Stimulated activated CD4-positive, alpha-beta T cell treated with anti-CD3 and anti-CD28 coated beads, Interleukin-2, amount 100 ng/mL, for 24 hours (primary cell): ENCODE data around the gene CCDC78.

Source experiments
- DNase-seq, 2 donors: peaks; one replicate each; pipeline ENCODE4 v3.0.0-alpha.2; 2020

The CCDC78 gene

DNA sequence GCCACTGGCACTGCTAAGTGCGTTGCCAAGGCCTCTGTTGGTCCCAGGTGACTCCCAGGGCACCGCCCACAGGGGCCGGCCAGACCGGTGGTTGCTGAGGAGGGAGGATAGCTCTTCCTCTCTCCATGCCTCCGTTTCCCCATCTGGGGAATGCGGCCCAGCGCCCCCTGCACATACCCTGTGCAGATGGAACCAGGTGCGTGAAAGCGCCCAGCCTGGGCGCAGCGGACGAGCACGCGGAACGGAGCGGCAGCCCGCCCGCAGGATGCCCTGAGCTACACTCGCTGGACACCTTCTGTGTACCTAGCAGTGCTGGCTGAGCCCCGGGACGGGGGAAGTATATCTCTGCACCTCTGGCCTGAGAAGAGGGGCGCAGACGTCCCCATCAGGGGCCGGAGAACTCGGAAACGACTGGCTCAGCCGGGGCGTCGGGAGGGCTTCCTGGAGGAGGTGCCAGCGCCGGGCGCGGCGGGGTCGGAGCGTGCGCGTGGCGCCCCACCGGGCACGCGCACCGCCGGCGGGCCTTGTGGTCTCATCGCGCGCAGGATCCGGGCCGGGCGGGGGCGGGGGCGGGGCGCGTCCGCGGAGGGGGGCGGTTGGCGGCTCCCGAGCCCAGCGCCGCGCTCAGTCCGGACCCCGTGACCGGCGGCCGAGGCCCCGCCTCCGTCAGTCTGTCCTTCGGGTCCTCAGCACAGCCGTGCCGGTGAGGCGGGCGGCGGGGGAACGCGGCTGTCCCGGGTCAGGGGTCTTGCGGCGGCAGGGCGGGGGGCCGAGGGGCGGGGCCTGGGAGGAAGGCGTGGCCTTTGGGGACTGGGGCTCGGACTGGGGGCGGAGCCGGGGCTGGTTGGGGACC, at the start of gene CCDC78, which contains the start of gene HAGHL:
Gene CCDC78 (minus strand): TSS at position 6 of the 853 bp plus-strand sequence. CDS start 76 bp downstream, outside the sequence.
Gene HAGHL (plus strand): TSS at position 669 of the 853 bp plus-strand sequence. CDS start 404 bp downstream, outside the sequence.
- peak; percentile 66 to 76 for DNase-seq

DNA sequence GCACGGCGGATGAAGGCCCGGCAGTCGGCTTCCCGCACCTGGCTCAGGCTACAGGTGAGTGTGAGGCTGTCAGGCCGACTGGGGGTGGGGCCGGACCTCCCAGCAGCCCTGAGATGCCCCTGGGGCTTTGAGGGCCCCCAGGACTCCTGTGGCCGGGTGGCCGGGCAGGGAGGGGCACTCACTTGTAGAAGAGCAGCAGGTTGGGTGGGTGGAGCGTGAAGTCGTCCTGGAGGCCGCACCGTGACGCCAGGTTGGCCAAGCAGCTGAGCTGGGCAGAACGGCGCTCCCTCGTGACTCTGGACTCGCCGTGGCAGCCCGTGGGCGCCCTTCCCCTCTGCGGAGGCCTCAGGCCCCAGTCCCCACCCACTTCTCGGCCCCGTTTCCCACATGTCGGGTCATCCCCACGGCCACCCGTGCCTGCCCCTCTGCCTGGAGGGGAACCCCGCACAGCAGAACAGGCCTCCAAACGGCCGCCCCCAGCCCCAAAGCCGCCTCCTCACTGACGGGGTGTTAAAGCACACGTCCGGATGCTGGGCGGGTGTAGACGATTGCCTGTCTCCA, 49.1 kb upstream of the CCDC78 start:
- DNase-seq: no peak

DNA sequence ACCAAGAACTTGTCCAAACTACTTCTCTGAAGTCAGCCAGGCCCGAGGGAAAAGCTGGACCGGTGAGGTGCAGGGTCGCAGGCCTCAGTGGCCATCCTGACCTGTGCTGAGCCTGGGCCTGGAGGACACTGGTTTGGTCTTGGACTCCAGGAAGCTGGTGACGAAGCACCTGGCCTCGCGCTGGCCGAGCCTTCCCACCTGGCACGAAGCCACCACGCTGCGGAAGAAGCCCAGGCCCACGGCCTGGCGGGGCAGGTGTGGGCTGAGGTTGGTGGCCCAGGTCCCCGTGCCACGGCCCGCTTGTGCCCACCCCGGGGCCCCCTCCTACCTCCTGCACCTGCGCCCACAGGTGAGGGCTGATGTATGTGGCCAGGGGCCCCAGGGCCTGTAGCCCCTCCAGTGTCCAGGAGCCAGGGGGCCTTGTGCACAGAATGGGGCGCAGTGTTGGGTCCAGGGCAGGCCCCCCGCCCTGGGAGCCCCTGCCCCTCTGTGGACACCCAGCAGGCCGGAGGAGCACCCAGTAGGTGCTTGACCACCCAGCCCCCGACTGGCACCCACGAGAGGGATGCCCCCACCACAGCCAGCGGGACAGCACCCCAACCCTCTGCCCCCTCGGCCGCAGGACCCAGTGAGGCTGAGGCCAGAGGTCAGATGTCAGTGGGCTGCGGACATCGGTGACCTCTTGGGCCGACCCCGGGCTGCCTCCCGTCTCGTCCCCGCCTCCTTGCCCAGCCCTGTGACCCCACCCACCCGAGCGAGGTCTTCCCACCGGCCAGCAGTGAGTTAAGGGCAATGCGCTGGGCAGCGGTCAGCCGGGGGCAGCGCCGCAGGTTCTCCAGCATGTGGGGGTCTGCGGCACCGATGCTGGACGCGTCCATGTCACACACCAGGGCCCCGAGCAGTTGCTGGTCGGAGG, 48.1 kb upstream of the CCDC78 start:
- no peak for DNase-seq

DNA sequence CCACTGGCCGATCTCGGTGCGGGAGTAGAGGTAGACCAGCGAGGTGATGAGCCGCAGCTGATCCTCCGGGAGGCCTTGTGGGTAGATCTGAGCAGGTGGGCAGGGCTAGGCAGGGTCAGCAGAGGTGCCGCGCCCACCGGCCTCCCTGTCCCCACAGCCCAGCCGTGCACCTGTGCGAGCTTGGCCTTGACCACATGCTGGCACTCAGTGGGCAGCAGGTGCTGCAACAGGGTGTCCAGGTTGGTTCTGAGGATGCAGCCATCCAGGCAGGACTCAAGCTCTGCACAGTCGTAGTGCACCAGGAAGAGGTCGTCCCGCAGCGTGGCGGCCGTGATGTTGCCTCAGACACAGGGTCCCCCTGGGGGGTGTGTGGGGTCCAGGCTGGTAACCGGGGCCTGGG, 46.7 kb upstream of the CCDC78 start:
- no peak for DNase-seq

DNA sequence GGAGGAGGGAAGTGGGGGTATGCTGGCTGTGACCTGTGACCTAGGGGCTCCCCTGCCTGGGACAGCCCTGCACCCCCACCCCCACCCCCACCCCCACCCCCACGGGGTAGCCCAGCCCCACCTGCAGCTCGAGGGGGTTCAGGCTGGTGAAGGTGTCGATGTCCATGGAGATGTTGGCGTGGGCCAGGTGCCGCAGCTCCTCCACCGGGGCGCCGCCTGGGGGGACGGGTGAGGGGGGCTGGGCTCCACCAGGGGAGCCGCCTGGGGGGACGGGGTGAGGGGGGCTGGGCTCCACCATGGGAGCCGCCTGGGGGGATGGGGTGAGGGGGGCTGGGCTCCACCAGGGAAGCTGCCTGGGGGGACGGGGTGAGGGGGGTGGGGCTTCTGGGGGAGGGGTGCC, 44.2 kb upstream of the CCDC78 start:
- no peak for DNase-seq

DNA sequence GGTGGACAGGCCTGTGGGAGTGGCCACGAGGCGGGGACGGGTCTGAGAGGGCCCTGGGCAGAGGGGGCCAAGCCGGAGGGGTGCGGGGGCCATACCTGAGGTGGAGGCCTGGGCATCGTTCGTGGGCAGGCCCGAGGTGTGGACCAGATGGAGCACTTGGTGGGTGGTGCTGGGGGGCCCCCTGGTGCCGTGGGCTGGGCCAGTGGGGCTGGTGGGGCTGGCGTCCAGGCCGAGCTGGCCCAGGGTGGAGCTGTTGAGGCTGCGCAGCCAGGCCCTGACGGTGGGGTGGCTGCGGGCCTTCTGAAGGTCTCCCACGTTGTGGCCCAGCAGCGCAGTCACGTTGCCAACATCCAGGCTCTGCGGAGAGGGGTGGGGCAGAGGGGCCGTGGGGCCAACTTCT, 43.7 kb upstream of the CCDC78 start:
- no peak for DNase-seq

DNA sequence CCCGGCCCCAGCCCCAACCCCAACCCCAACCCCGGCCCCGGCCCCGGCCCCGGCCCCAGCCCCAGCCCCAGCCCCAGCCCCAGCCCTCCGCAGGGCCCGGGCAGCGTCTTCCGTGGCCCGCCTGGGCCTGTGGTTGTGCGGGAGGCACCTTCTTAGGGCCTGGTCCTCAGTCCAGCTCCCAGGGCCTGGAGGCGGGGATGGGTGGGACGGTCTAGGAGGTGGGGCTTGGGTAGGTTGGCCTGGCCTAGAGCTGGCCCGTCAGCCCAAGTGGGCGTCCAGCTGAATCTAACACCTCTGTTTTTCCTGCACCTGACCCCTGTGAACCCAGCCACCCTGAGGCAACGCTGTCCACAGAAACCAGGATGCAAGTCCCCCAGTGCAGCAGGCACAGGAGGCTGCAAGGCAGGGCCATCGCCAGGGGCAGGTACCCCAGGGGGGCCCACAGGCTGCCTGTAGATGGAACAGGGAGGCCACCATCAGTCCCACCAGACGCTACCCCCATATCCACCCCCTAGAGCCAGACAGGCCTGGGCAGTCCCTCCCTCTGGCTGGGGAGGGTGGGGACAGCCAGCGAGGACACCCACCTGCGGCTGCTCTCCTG, 43.0 kb upstream of the CCDC78 start:
- DNase-seq: no peak

DNA sequence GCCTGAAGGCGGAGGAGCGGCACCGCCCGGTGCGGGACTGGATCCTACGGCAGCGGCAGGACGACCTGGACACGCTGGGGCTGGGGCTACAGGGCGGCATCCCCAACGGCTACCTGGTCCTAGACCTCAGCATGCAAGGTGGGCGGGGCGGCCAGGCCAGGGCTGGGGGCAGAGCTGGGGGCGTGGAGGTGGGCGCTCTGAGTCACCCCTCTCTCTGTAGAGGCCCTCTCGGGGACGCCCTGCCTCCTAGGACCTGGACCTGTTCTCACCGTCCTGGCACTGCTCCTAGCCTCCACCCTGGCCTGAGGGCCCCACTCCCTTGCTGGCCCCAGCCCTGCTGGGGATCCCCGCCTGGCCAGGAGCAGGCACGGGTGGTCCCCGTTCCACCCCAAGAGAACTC, 42.2 kb upstream of the CCDC78 start:
- DNase-seq: no peak

DNA sequence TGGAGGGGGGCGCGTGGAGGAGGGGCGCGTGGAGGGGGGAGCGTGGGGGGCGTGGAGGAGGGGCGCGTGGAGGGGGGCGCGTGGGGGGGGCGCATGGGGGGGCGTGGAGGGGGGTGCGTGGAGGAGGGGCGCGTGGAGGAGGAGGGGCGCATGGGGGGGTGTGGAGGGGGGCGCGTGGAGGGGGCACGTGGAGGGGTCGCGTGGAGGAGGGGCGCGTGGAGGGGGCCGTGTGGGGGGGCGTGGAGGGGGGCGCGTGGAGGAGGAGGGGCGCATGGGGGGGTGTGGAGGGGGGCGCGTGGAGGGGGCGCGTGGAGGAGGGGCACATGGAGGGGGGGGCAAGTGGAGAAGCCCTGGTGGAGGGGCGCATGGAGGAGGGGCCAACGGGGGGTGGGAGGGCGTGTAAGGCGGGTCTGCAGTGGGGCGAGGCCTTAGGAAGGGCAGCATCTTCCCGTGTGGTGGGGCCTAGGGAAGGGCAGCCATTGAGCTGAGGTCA, 41.5 kb upstream of the CCDC78 start:
- DNase-seq: no peak

DNA sequence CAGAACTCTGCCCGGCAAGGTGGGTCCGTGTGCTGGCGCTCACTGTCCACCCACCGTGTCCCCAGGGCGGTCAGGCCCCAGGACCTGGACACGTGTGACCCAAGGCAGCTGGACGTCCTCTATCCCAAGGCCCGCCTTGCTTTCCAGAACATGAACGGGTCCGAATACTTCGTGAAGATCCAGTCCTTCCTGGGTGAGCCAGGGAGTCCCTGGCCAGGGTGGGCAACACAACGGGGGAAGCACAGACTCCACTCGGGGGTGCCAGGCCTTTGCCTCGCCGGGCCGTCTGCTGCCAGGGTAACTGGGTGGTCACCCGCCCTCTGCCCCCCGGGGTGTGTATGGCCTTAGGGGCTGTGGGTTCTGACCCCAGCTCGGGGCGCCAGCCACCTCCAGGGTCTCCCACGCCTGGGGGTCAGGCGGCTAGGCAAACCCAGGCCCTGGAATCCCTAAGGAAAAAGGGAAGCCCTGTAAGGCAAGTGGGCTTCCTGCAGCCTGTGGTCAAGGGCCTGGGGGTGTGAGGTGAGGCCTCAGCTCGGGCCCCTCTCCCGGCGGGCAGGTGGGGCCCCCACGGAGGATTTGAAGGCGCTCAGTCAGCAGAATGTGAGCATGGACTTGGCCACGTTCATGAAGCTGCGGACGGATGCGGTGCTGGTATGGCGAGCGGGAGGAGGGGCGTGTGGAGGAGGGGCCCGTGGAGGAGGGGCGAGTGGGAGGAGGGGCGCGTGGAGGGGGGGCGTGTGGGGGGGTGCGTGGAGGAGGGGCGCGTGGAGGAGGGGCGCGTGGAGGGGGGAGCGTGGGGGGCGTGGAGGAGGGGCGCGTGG, 40.8 kb upstream of the CCDC78 start:
- DNase-seq: no peak

DNA sequence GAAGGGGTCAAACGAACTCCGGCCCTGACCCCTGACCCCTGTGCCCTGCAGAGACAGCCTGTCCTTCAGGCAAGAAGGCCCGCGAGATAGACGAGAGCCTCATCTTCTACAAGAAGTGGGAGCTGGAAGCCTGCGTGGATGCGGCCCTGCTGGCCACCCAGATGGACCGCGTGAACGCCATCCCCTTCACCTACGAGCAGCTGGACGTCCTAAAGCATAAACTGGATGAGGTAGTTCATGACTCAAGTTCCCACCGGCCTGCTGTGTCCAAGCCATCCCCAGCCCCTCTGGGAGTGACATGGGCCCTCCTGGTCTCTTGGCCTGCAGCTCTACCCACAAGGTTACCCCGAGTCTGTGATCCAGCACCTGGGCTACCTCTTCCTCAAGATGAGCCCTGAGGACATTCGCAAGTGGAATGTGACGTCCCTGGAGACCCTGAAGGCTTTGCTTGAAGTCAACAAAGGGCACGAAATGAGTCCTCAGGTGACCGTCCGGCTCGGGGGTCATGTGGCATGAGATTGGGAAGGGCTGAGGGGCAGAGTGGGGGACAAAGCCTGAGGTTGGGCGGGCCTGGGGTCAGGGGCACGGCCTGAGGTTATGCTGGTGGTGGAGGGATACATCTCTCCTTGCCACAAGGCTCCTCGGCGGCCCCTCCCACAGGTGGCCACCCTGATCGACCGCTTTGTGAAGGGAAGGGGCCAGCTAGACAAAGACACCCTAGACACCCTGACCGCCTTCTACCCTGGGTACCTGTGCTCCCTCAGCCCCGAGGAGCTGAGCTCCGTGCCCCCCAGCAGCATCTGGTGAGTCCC, 40.0 kb upstream of the CCDC78 start:
- no peak for DNase-seq

DNA sequence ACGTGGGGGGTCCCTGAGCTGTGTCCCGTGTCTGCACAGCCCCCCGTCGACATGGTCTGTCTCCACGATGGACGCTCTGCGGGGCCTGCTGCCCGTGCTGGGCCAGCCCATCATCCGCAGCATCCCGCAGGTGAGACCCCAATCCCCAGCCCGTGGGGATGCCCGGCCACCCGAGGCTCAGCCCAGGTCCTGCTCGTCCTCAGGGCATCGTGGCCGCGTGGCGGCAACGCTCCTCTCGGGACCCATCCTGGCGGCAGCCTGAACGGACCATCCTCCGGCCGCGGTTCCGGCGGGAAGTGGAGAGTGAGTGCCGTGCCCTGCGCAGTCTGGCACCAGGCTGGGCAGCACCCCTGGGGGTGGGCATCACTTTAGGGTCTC, 39.2 kb upstream of the CCDC78 start:
- no peak for DNase-seq

DNA sequence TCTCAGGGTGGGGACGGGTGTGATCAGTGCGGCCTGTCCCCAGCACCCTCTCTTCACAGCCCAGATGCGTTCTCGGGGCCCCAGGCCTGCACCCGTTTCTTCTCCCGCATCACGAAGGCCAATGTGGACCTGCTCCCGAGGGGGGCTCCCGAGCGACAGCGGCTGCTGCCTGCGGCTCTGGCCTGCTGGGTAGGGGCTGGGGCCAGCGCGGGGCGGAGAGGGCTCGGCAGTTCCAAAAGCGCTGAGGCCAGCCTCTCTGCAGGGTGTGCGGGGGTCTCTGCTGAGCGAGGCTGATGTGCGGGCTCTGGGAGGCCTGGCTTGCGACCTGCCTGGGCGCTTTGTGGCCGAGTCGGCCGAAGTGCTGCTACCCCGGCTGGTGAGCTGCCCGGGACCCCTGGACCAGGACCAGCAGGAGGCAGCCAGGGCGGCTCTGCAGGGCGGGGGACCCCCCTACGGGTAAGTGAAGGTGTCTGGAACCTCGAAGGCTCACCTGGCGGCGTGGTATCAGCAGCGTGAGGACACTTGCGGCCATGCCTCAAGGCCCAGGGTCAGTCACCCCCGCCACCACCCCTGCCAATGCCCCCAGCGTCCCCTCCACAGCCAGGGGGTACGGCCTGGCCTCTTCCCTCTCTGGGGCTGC, 38.7 kb upstream of the CCDC78 start:
- DNase-seq: no peak

DNA sequence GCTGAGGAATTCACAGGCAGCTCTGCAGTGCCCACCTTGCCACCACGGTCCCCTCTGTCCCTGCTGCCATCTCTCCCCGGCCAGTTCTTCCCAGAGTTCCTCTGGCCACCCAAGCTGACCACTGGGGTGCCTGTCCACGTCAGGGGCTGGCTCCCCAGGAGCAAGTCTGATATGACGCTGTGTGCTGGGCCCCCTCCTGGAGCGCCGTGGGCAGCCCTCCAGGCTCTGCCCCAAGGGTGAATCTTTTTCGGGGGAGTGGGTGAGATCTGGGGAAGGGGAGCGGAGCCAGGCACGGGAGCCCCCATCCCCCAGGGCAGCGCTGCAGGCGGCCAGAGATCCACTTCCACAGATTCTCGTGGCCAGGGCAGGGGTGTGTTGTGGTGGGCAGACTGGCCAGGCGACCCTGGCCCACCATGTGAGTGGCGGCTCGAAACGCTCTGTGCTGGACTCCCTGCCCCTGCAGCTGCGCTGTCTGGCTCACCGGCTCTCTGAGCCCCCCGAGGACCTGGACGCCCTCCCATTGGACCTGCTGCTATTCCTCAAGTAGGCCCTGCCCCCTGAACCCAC, 38.0 kb upstream of the CCDC78 start:
- DNase-seq: no peak

DNA sequence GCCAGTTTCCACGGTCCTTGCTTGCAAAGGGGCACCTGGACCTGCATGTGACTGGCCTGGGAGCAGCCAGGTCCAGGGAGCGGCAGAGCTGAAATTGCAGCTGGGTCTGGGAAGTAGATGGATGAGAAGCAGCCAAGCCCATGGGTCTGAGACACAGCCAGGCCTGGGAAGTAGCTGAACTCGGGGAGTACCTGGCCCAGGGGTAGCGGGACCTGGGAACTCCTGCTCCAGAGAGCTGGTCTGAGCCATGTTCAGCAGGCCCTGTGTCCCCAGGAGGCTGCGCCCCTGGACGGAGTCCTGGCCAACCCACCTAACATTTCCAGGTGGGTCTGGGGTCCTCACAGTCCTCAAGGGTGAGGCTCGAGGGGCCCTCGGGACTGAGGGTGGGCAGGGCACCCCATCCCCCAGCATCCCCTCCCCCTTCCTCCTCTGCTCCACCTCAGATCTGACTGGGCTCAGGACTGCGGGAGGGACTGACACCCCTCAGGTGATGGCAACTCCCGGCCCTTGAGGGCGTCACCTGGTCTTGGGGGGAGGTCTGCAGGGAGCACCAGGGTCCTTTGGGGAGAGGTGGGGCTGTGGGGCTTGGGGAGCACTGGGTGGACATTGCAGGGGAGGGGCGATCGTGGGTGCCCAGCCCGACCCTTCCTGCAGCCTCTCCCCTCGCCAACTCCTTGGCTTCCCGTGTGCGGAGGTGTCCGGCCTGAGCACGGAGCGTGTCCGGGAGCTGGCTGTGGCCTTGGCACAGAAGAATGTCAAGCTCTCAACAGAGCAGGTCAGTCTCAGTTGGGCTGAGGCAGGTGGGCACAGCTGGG, 37.3 kb upstream of the CCDC78 start:
- no peak for DNase-seq

DNA sequence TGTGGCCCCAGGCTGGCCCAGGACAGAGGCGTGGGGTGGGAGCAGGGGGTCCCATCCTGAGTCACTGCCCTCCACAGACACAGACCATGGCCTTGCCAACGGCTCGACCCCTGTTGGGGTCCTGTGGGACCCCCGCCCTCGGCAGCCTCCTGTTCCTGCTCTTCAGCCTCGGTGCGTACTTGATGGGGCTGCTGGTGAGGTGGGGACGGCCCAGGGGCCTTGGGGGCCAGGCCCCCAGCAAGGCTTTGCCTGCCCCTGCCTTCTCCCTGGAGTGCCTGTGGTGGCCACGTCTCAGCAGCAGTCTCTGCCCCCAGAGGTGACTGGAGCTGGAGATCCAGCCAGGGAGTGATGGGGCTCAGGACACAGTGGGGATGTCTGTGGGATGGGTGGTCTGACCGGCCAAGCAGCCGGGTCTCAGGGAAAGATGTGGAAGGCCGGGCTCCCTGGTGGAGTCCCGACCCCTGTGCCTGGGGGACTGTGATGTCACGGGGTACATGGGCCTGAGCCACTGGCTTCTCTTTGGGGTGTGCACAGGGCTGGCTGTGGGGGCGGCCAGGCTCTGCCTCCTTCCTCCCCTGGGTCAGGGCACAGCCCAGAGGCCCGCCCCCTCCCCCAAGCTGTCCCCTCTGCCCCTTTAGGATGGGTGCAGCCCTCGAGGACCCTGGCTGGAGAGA, 36.5 kb upstream of the CCDC78 start:
- DNase-seq: no peak

DNA sequence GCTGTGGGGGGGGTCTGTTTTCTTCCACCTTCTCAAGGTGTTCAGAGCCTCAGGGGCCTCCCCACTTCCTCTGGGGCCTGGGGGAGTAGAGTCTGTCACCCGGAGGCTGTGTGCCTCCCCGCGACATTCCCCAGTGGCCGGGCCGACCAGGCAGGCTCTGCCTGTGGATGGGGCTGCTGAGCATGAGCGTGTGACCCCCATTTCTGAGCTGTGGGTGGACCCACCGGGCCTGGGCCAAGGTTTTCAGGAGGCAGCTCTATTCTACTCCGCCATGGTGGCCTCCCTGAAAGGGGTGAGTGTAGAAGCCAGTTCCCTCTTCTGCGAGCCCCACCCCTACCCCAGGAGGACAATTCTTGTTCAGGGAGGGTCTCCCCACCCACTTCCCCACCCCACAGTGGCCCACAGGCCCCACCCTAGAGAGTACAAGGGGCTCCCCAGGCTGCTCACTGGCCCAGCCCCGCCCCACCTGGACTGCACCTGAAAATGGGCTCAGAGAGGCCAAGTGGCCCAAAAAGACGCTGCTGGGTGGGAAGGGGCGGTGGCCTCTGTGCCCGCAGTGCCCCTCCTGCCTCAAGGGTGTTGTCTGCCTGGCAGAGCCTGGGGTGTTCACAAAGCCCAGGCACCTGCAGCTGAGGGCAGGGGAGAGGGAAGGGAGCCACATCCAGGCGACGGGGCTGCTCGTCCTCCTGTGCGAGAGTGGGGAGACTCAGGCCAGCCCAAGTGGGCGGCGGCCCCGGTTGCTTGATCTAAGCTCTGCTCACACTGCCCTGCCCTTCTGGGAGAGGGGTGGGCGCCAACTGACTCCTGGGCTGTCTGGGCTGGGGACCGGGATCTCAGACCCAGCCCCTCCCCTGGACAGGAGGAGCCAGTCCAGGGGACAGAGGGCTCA, 35.6 kb upstream of the CCDC78 start:
- DNase-seq: no peak
